GM18508 (cell line): ENCODE measurements around the gene COL13A1.

Source experiments
- ATAC-seq: cut with Tn5 transposase; IDR thresholded peaks from one replicate; pipeline ENCODE4 v1.9.1; 2021; ENCODE audit warnings: moderate number of reproducible peaks; ENCODE audit not compliant: insufficient read depth, unreplicated experiment

Gene COL13A1

GRCh38 chr10:69842882-69843281 lies 41.2 kb downstream of the COL13A1 start:
- ATAC-seq = no peak

- no peak for ATAC-seq
Measured at GRCh38 chr10:69843923-69844322, 42.2 kb downstream of the COL13A1 start.

GRCh38 chr10:69844698-69845097 lies 43.0 kb downstream of the COL13A1 start:
- ATAC-seq = no peak

- no peak for ATAC-seq
Measured at GRCh38 chr10:69845574-69846292, 44.0 kb downstream of the COL13A1 start.

- ATAC-seq = no peak
Measured at GRCh38 chr10:69846293-69846921, 44.7 kb downstream of the COL13A1 start.

GRCh38 chr10:69847458-69847857 lies 45.8 kb downstream of the COL13A1 start:
- no peak for ATAC-seq

- ATAC-seq = no peak
Measured at GRCh38 chr10:69847883-69848282, 46.2 kb downstream of the COL13A1 start.

GRCh38 chr10:69848454-69848853 lies 46.7 kb downstream of the COL13A1 start:
- no peak for ATAC-seq

- no peak for ATAC-seq
Measured at GRCh38 chr10:69849825-69850224, 48.1 kb downstream of the COL13A1 start.

GRCh38 chr10:69850440-69850839 lies 48.7 kb downstream of the COL13A1 start:
- ATAC-seq = no peak

GRCh38 chr10:69851306-69851705 lies 49.6 kb downstream of the COL13A1 start:
- no peak for ATAC-seq

- ATAC-seq = no peak
Measured at GRCh38 chr10:69853064-69853463, 51.4 kb downstream of the COL13A1 start.

GRCh38 chr10:69854511-69855345 lies 53.0 kb downstream of the COL13A1 start:
- no peak for ATAC-seq

GRCh38 chr10:69855346-69856111 lies 53.8 kb downstream of the COL13A1 start:
- ATAC-seq = no peak

- ATAC-seq = no peak
Measured at GRCh38 chr10:69856601-69857166, 55.0 kb downstream of the COL13A1 start.

GRCh38 chr10:69858201-69858600 lies 56.5 kb downstream of the COL13A1 start:
- no peak for ATAC-seq

GRCh38 chr10:69860271-69860670 lies 58.6 kb downstream of the COL13A1 start:
- no peak for ATAC-seq

GRCh38 chr10:69861251-69862240 lies 59.8 kb downstream of the COL13A1 start:
- no peak for ATAC-seq
